ENCODE measurements around the gene FCER1G.
"Not testable (repeated sequence)": the region's sequence is repeated elsewhere in the genome, so short reads cannot be mapped to it uniquely, and the experiment has no call there.

Gene FCER1G

DNA sequence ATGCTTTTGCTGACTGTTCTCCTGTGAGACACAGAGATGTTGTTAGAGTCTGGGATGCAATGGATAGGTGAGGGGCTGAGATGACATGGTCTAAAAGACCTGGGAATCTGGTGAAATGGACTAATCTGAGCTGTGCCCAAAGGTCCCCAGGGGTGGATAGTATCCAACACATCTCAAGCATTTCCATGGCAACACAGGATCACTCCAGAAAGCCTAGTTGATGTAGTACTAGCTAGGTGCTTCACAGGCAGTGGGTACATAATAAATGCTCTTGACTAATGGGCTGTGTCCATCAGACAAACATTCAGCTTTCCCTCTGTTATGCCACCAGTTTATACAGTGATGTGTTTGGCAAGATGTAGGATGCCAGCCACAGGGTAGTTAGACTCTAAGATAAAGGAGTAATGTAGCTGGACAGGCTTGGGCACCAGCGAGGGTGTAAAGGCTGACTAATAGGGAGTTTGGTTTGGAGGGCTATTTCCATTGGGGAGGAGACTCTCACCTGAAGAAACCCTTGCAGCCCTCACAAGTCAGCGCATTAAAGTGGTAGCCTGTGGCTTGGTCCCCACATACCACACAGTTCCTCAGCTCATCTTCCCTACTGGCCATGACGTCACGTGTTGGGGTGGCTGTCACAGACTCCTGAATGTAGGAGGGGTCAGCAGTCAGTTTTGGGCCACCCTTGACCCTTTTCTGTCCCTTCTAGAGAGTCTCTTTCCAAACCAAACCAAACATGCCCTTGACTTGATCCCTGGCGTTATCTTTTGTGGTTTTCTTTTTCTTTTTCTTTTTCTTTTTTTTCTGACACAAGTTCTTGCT, 21.1 kb downstream of the FCER1G start:
- peak; percentile 78 for DNase-seq

GRCh38 chr1:161238039-161238473, 23.0 kb downstream of the FCER1G start, which contains the start of gene NR1I3:
Gene NR1I3, minus strand, starts transcription at chr1:161238203. Its CDS starts 1,638 bp downstream, at chr1:161236565.
- no peak for DNase-seq

- peak; percentile 12 for DNase-seq
Observed at GRCh38 chr1:161241682-161242081, 26.6 kb downstream of the FCER1G start.

GRCh38 chr1:161242313-161242712, 27.2 kb downstream of the FCER1G start:
- DNase-seq = no peak

DNA sequence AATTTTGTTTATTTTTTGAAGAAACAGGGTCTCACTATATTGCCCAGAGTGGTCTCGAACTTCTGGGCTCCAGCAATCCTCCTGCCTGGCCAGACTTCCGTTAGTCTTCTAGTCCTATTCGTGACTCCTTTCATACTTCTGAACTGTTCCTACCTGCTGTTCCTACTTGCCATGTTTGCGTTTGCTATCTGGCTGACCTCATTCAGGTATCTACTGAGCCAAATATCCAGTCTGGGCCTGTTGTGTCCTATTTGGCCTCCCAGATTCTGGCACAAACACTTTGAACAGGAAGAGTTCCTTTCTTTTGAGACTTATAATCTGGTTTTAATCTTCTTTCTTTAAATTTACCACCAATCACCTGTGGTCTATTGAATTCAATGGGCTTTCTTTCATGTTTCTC, 29.8 kb downstream of the FCER1G start:
- DNase-seq = no peak

DNA sequence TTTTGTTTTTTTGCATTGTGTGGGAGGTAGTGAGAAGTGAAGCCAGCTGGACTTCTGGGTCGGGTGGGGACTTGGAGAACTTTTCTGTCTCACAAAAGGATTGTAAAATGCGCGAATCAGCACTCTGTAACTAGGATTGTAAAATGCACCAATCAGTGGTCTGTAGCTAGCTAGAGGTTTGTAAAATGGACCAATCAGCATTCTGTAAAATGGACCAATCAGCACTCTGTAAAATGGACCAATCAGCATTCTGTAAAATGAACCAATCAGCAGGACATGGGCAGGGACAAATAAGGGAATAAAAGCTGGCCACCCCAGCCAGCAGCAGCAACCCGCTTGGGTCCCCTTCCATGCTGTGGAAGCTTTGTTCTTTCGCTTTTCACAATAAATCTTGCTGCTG, 35.0 kb downstream of the FCER1G start:
- DNase-seq = not testable (repeated sequence)

- no peak for DNase-seq
Observed at GRCh38 chr1:161250829-161251228, 35.7 kb downstream of the FCER1G start.

DNA sequence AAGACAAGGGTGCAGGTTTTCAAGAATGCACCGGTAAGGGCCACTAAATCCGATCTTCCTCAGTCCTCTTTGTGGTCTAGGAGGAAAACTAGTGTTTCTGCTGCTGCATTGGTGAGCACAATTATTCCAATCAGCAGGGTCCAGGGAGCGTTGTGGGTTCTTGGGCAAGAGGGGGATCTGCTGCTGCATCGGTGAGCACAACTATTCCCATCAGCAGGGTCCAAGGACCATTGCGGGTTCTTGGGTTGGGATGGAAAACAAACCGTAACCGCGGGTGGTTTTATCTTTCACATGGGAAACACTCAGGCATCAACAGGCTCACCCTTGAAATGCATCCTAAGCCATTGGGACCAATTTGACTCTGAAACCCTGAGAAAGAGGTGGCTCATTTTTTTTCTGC, 36.5 kb downstream of the FCER1G start:
- no peak for DNase-seq

GRCh38 chr1:161255302-161255701, 40.2 kb downstream of the FCER1G start:
- DNase-seq = not testable (repeated sequence)

- not testable (repeated sequence) for DNase-seq
Observed at GRCh38 chr1:161255955-161256520, 40.9 kb downstream of the FCER1G start.

GRCh38 chr1:161257109-161257508, 42.0 kb downstream of the FCER1G start:
- DNase-seq = peak; percentile 31

DNA sequence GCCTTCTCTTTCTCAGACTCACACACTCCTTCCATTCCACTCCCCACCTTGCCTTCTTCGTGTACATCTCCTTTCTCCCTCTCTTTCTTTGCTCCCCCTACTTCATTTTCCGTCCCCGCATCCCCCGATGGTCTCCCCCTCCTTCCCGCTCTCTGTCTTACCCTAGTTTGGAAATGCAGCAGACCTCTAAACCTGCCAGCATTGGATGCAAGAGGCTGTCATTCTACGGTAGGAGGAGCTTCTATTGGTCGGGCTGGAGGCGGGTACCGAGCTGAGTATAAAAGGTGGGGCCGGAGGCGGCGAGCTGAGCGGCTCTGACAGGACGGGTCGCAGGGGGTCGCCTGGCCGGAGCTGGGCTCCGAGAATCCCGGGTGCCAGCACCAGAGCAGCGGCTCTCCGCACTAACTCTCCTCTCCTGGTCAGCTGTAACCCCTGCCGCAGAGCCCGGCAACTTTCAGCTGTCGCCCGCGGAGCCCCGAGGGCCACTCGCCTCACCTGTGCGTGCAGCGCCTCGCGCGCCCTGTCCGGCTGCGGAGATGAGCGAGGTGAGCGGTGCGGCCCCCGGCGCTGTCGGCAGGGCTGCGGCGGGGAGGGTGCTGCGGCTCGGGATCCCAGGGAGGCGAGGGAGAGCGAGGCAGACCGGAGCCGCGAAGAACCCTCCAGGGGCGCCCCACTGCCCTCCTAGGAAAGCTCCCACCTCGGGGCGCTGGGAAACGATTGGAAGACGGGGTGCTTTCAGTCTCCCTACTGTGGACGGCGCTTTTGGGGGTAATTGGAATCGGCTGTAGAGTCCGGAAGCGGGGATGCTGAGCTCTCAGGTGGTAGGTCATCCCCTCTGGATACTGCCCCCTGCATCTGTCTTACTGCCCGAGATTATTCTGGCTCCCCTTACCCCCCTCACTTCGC, 43.6 kb downstream of the FCER1G start, which contains the start of gene PCP4L1:
TSS of gene PCP4L1 (plus strand) at position 307 of the 906 bp plus-strand sequence. CDS start at position 537, 230 bp downstream.
- peak; percentile 78 for DNase-seq

DNA sequence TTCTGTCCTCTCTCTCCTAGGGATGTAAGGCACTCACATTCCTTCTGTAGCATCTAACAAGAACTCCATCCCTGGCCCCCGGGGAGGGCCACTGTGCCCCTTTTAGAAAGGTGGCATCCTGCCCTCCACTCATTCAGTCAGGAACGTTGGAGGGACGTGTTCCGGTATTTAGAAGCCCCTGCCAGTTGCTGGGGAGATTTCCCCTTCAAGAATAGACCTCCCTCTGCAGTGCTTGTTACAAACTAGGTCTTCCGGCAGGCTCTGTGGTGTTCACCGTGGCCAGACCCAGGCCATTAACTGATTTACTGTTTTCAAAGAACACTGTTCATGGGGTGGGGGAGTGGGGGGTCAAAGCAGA, 44.2 kb downstream of the FCER1G start:
- DNase-seq = no peak

DNA sequence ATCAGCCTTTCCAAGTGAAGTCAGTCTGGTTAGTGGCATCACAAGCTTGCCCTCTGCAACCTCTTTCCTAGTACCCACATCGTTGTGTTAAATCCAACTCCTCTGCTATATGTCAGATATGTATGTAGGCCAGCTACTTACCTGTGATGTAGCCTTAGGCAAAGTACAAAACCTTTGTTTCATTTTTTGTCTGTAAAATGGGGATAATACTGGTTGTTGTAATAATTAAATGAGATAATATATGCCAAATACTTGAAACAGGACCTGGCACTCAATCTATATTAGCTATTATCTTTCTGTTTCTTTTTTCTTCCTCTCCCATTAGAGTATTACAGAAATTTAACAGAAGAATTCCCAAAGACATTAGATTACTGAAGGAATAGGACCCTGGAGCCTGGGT, 44.7 kb downstream of the FCER1G start:
- DNase-seq = no peak

- peak; percentile 19 for DNase-seq
Observed at GRCh38 chr1:161260376-161261260, 45.5 kb downstream of the FCER1G start.

DNA sequence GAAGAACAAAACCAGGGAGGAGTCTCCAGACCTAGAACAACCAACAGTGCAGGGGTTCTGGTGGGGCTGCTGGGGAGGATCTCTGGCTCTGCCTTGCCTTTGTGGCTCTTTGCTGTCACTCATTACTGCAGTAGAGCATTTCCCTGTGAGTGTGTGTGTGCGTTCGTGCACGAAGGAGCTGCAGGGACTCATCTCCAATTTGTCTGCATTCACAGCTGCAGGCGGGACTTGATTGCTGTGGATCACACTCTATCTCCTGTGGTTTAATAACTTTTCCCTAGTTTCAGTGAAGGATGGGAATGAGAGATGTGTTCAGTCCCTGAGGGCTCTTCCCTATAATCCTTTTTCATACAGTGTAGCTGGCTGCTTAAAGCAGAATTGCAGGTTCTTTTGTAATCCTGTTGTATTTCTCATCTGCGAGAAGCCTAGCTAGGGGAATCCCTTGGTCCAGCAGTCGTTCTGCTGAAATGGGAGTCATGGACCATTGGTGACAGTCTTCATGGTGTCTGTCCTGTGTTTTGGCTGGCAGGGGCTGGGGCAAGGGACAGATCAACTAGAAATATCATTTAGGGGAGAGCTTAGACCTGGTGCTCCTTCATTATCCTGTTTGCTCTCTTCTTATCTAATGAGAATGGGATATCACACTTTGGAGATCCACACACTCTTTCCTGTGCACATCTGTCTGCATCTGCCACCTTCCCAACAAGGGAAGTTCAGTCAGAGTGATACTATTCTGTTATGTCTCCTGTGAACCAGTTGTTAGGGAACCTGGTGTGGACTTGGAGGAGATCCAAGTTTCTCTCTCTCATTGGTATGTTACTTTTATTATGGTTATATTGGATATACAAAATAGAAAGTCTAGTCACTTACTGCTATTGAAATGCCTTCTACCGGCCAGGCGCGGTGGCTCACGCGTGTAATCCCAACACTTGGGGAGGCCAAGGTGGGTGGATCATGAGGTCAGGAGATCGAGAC, 46.5 kb downstream of the FCER1G start:
- peak; percentile 15 for DNase-seq

DNA sequence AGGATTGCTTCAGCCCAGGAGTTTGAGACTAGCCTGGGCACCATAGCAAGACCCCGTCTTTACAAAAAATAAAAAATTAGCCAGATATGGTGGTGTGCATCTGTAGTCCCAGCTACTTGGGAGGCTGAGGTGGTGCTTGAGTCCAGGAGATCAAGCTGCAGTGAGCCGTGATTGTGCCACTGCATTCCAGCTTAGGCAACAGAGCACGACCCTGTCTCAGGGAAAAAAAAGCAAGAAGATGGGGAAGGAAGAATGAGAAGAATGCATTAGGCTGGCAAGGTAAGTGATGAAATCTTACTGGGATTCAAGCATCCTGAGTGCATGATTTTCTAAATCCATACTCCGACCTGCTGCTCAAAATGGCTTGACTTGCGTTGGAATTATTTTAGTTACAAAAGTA, 50.2 kb downstream of the FCER1G start:
- no peak for DNase-seq

DNA sequence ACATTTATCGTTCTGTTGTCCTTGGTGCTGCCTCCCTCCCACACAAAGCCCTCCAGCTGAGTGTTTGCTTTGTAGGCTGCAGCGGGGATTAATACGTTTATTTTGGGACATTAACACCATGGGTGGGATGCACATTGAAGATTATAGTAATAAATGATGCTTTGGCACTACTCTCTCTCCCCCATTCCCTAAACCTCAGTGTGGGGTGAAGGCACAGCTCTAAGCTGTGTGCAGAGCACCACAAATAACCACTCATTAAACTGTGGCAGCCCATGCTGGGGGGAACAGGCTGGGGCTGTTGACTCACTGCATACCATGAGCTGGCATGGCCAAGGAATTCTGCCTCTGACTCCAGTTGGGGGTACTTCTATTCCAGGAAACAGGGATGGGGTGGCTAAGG, 51.1 kb downstream of the FCER1G start:
- DNase-seq = no peak

DNA sequence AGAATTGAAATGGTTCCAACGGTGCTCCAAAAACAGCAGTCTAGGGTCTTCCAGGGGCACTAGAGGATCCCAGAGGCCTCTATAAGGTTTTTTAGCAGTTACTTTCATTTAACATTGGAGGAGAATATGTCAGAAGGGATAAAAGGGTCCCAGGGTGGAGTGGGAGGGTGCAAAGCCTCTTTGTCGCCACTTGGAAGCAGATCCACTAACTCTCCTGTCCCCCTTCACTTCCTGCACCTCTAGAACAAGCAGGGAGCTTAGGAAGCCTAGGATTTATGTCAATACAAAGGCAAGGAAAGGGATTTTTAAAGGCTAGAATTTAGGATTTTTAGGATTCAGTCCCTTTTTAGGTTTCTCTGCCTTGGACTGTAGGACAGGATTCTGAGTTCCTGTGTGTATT, 51.7 kb downstream of the FCER1G start:
- no peak for DNase-seq

GRCh38 chr1:161267321-161267720, 52.2 kb downstream of the FCER1G start:
- no peak for DNase-seq
